ENCODE measurements around the gene NXPH4. TPM values are rescaled to one million over a fixed set of nuclear protein-coding genes. Genes with fewer than 3 reads are reported as not detected.

NXPH4 gene
- total and polyA plus RNA-seq, 10 of the 15 experiments (the other 5 are each of a cell fraction or from before 2014, with no cell fraction given): 0.03 to 0.26 TPM; not detected in 8

DNA sequence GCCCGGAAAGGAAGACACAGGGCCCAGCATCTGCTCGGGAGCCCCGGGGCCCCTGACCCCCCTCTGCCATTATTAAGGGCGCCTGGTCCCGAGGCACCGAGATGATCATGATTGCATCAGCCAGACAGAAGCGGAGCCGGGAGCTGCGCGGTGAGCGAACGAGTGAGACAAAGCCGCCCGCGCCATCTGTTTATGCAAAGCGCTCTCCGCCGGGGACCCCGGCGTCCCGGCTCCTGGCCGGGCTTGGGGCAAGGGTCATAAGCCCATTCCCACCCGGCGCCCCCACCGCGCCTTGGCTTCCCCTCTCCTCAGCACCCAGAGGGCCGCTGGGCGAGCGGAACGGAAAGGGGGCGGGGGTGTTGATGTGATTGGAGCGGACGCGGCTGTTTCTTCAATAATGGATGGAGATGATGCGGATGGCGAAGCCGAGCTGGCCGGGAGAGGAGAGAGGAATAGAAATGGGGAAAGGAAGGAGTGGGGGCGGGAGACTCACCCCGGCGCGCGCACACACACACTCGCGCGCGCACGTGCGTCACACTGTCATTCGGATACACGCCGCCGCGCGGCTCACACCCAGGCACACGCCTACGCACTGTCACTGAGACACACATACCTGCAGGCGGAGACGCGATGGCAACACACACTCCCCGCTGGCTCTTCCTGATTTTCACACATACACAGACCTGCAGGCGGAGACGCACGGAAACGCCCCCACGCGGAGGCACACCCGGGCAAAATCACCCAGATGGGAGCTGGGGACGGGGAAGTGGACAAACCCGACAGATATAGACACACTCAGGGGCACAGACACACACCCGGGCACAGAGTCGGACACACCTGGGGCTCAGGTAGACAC is 23.7 kb downstream of the NXPH4 start (continued):
- TF ChIP-seq EGR1 (IDR thresholded peaks at IDR 0.05; ENCODE audit: borderline replicate concordance in 1 of 2, low read depth in 2 of 2, low read length in 2 of 2) (peak; percentile 60 to 90), HDGF (IDR thresholded peaks at IDR 0.05) (0 out of 2 replicates have a peak, but pooled peaks have one; percentile 47), SPI1 (IDR thresholded peaks at IDR 0.05; ENCODE audit: borderline replicate concordance, insufficient read depth, low read depth, low read length) (0 out of 2 replicates have a peak, but pooled peaks have one; percentile 16), CREB1 (IDR thresholded peaks at IDR 0.05; ENCODE audit: low read depth) (peak; percentile 54; the same call in 1 of the 2 replicates)

DNA sequence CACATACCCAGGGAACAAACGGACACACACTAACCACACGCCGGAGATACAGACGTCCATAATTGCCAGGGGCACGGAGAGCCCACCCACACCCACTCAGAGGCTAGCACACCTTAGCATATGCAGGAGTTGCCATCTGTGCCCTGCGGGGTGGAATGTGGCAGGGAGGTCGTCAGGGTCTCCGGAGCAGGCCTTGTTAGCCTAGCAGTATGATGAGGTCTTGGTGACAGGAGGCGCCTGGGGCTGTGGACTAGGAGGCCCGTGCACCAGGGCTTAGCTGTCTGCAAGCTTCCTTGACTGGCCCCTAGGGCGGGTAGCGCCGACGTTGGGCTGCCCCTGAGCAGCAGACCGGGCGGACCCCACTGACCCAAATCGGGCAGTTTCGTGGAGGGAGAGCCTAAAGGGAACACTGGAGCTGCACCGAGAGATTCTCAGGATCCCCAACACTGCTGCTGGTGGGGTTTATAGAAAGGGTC is 24.4 kb downstream of the NXPH4 start:
- peaks cover 50% of the 10 kb centered on the region for H3K4me1 ChIP-seq (ENCODE audit: control insufficient read depth, insufficient read depth, low read length)
- peak overlapping the region; percentile 93 for H3K4me2 ChIP-seq (ENCODE audit: control insufficient read depth, insufficient read depth)
- ChIA-PET CTCF (interaction anchor here (1.0 to 10.7 kb wide), 8 partner anchors 10 to 246 kb away, joined by 3 to 271 read pairs (median 22); partner anchors contain the start of genes INHBE, SHMT2, STAC3 and STAT6), POLR2A (interaction anchor here (1.1 to 2.8 kb wide), 3 partner anchors 11 to 27 kb away, joined by 3 to 15 read pairs (median 5); partner anchors contain the start of gene SHMT2), SMC1A (ENCODE audit: uncharacterized antibody, unreplicated experiment) (interaction anchor here (2.2 to 8.1 kb wide), 2 partner anchors 12 to 27 kb away, joined by 11 to 55 read pairs; partner anchors contain the start of gene SHMT2), RAD21 (ENCODE audit: unreplicated experiment) (interaction anchor here (1.2 to 14.4 kb wide), 5 partner anchors 11 to 212 kb away, joined by 3 to 85 read pairs (median 5); partner anchors contain the start of genes INHBE, SHMT2 and STAT6)
- no peak for DNase-seq (ENCODE audit: low read depth, low spot score)
- H3K9ac ChIP-seq (ENCODE audit: control insufficient read depth, insufficient read depth, low read length): no peak overlapping the region
- FAIRE-seq: no peak
- H3K79me2 ChIP-seq (ENCODE audit: control insufficient read depth, insufficient read depth, low read length): no peaks in the 10 kb centered on the region
- H2AFZ ChIP-seq (ENCODE audit: control insufficient read depth, low read depth, low read length): no peak overlapping the region
- peak overlapping the region; percentile 68; the same call in 1 of the 2 replicates for H3K4me3 ChIP-seq
- no peak overlapping the region for H3K27ac ChIP-seq (ENCODE audit: control insufficient read depth, insufficient read depth)
- TF ChIP-seq SMC3 (IDR thresholded peaks at IDR 0.05; ENCODE audit: borderline replicate concordance, low read length) (no peak), CEBPB (IDR thresholded peaks at IDR 0.05; ENCODE audit: borderline replicate concordance in 1 of 2, low read depth in 2 of 2, low read length in 2 of 2) (no peak), STAT3 (IDR thresholded peaks at IDR 0.05; ENCODE audit: low read depth, low read length) (no peak)
- TF ChIP-seq, protein P1, sequence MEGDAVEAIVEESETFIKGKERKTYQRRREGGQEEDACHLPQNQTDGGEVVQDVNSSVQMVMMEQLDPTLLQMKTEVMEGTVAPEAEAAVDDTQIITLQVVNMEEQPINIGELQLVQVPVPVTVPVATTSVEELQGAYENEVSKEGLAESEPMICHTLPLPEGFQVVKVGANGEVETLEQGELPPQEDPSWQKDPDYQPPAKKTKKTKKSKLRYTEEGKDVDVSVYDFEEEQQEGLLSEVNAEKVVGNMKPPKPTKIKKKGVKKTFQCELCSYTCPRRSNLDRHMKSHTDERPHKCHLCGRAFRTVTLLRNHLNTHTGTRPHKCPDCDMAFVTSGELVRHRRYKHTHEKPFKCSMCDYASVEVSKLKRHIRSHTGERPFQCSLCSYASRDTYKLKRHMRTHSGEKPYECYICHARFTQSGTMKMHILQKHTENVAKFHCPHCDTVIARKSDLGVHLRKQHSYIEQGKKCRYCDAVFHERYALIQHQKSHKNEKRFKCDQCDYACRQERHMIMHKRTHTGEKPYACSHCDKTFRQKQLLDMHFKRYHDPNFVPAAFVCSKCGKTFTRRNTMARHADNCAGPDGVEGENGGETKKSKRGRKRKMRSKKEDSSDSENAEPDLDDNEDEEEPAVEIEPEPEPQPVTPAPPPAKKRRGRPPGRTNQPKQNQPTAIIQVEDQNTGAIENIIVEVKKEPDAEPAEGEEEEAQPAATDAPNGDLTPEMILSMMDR (IDR thresholded peaks at IDR 0.05 in 2 of 3, conservative IDR thresholded peaks at IDR 0.05 in 1 of 3; ENCODE audit: control insufficient read depth in 2 of 3, extremely low read depth in 1 of 3, insufficient read depth in 1 of 3, low read depth in 3 of 3, low read length in 3 of 3): 0 out of 6 replicates have a peak, but pooled peaks of 1 of the 3 experiments have one; percentile 7
- ATAC-seq: no peak
- WGBS (ENCODE audit: insufficient coverage, insufficient replicate concordance, low lambda C conversion rate, missing lambda C conversion rate): 19% methylated on average over 19 of the region's 19 CpGs
- intact Hi-C loops (cut with micrococcal nuclease; ENCODE audit: unreplicated experiment): loop anchor here (5.0 kb wide), 1 partner anchor 119 kb away; no protein-coding TSS in a partner anchor
- in situ Hi-C loops (cut with MboI): no loop called here
- H4K20me1 ChIP-seq (ENCODE audit: control insufficient read depth, insufficient read depth): peaks cover 2% of the 10 kb centered on the region; the same call in 1 of the 2 replicates
- H3K36me3 ChIP-seq (ENCODE audit: control insufficient read depth in 2 of 2, insufficient read depth in 2 of 2, low read length in 1 of 2): no peaks in the 10 kb centered on the region
- no peaks in the 10 kb centered on the region for H3K9me3 ChIP-seq (replicated peaks; ENCODE audit: control insufficient read depth, insufficient read depth, low read length)
- no TSS peak for BruUV-seq (replicated peaks)
- H3K27me3 ChIP-seq (replicated peaks in 1 of 2; ENCODE audit: control insufficient read depth in 2 of 2, insufficient read depth in 2 of 2, low read length in 1 of 2): peaks cover 5 to 8% of the 10 kb centered on the region in 2 experiments; a peak in 3 of 4 replicates
